ENCODE results near the gene EXOC8.

EXOC8 gene

GRCh38 chr1:231337472-231338269 is at the start of gene EXOC8:
EXOC8 (minus strand) TSS chr1:231337852; CDS start chr1:231337745, 107 bp downstream.
- peak; percentile 98 for DNase-seq

GRCh38 chr1:231386466-231386865 is 48.8 kb upstream of the EXOC8 start:
- DNase-seq = no peak

GRCh38 chr1:231385416-231385748 is 47.7 kb upstream of the EXOC8 start:
- DNase-seq = no peak

GRCh38 chr1:231384696-231385415 is 47.2 kb upstream of the EXOC8 start:
- DNase-seq = no peak

GRCh38 chr1:231383159-231383860 is 45.7 kb upstream of the EXOC8 start:
- DNase-seq = no peak

GRCh38 chr1:231382426-231382825 is 44.8 kb upstream of the EXOC8 start:
- DNase-seq = no peak

GRCh38 chr1:231381729-231382128 is 44.1 kb upstream of the EXOC8 start:
- DNase-seq = no peak

- DNase-seq = no peak
Observed at GRCh38 chr1:231376875-231377549, 39.4 kb upstream of the EXOC8 start.

- no peak for DNase-seq
Observed at GRCh38 chr1:231376101-231376500, 38.4 kb upstream of the EXOC8 start.

GRCh38 chr1:231374394-231374793 is 36.7 kb upstream of the EXOC8 start:
- DNase-seq = no peak

- DNase-seq = no peak
Observed at GRCh38 chr1:231372501-231372900, 34.8 kb upstream of the EXOC8 start.

- no peak for DNase-seq
Observed at GRCh38 chr1:231369282-231369681, 31.6 kb upstream of the EXOC8 start.

GRCh38 chr1:231364192-231364591 is 26.5 kb upstream of the EXOC8 start:
- DNase-seq = no peak

- no peak for DNase-seq
Observed at GRCh38 chr1:231363624-231364023, 26.0 kb upstream of the EXOC8 start.

- no peak for DNase-seq
Observed at GRCh38 chr1:231362325-231362724, 24.7 kb upstream of the EXOC8 start.

GRCh38 chr1:231359113-231359512 is 21.5 kb upstream of the EXOC8 start:
- no peak for DNase-seq

GRCh38 chr1:231357831-231358354 is 20.2 kb upstream of the EXOC8 start:
- DNase-seq = peak; percentile 68

- DNase-seq = no peak
Observed at GRCh38 chr1:231357187-231357772, 19.6 kb upstream of the EXOC8 start.

GRCh38 chr1:231355171-231355570 is 17.5 kb upstream of the EXOC8 start:
- no peak for DNase-seq

- no peak for DNase-seq
Observed at GRCh38 chr1:231354330-231355020, 16.8 kb upstream of the EXOC8 start.

GRCh38 chr1:231353086-231353485 is 15.4 kb upstream of the EXOC8 start:
- no peak for DNase-seq

GRCh38 chr1:231351816-231352215 is 14.2 kb upstream of the EXOC8 start:
- DNase-seq = no peak
